GM21717 (cell line): ENCODE data around the gene BCL7A.

Experiments used
- ATAC-seq: cut with Tn5 transposase; IDR thresholded peaks from one replicate; pipeline ENCODE4 v1.9.1; 2021; ENCODE audit warnings: mild to moderate bottlenecking, moderate library complexity; ENCODE audit not compliant: unreplicated experiment

Gene BCL7A

GRCh38 chr12:121996945-121997612, 24.6 kb upstream of the BCL7A start:
- no peak for ATAC-seq

- ATAC-seq, result no peak
Observed at GRCh38 chr12:122001466-122002209, 20.0 kb upstream of the BCL7A start.

GRCh38 chr12:122003651-122004611, 17.8 kb upstream of the BCL7A start:
- ATAC-seq, result no peak

- ATAC-seq, result no peak
Observed at GRCh38 chr12:122004633-122005071, 17.0 kb upstream of the BCL7A start.

GRCh38 chr12:122005252-122005776, 16.4 kb upstream of the BCL7A start:
- ATAC-seq, result no peak

- no peak for ATAC-seq
Observed at GRCh38 chr12:122006186-122006926, 15.3 kb upstream of the BCL7A start.

- no peak for ATAC-seq
Observed at GRCh38 chr12:122009741-122010140, 11.9 kb upstream of the BCL7A start.

GRCh38 chr12:122012184-122012583, 9.5 kb upstream of the BCL7A start:
- no peak for ATAC-seq

- ATAC-seq, result no peak
Observed at GRCh38 chr12:122013136-122013535, 8.5 kb upstream of the BCL7A start.

GRCh38 chr12:122013791-122014590, 7.7 kb upstream of the BCL7A start:
- ATAC-seq, result no peak

- ATAC-seq, result no peak
Observed at GRCh38 chr12:122014781-122015180, 6.9 kb upstream of the BCL7A start.

GRCh38 chr12:122018457-122018856, 3.2 kb upstream of the BCL7A start:
- ATAC-seq, result no peak

- ATAC-seq, result no peak
Observed at GRCh38 chr12:122018937-122019336, 2.7 kb upstream of the BCL7A start.

GRCh38 chr12:122020795-122021192, 890 bp upstream of the BCL7A start:
- no peak for ATAC-seq

- no peak for ATAC-seq
Observed at GRCh38 chr12:122021193-122021821, 377 bp upstream of the BCL7A start.

- ATAC-seq, result no peak
Observed at GRCh38 chr12:122022393-122023338, 982 bp downstream of the BCL7A start.

GRCh38 chr12:122023339-122024131, 1.9 kb downstream of the BCL7A start:
- ATAC-seq, result no peak
